Measurements from ENCODE around the gene AGPAT1.

GRCh38 chr6:32167761-32168262 lies 8.1 kb downstream of the AGPAT1 start:
- TF ChIP-seq CTCF (conservative IDR thresholded peaks at IDR 0.05) (no peak), EZH2 (IDR thresholded peaks at IDR 0.05; ENCODE audit: low read depth) (no peak)
